Hindlimb muscle (tissue), 1 donor: ENCODE results near the gene TGM6. TPM values are rescaled to one million over a fixed set of nuclear protein-coding genes. Genes with fewer than 3 reads are reported as not detected.
A peak's percentile ranks its signal among the peaks of the same experiment; 100 is the strongest.

Source experiments
- DNase-seq: peaks from one replicate; pipeline ENCODE4 v3.0.0-alpha.2; 2013
- polyA plus RNA-seq: library from polyadenylated mRNA; unstranded; fragments of 120-200 nt; gene quantifications from one replicate; pipeline ENCODE4 v1.2.1, GENCODE V29; 2013; ENCODE audit not compliant: insufficient read length

Gene TGM6
- polyA plus RNA-seq, 1 donor = not detected

DNA sequence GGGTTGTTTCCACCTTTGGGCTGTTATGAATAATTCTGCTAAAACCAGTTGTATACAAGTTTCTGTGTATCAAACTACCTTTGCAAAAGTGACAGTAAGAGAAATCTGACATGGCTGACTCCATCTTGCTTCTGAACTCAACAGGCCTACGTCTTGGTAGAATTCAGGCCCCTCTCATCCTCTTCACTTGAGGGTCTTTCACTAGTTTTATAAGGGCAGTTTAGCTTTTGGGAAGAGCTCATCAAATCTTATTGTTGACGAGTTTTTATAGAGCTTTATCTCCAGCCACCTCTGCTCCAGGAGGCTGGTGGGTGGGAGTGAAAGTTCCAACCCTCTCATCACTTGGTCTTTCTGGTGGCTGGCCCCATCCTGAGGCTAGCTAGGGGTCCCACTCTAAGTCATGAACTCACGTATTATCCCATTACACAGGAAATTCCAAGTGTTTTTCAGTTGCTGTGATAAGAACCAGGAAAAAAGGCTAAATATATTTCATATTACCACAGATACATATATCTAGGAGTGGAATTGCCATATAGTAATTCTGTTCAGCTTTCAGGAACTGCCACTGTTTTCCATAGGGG lies 78.3 kb downstream of the TGM6 start:
- no peak for DNase-seq

DNA sequence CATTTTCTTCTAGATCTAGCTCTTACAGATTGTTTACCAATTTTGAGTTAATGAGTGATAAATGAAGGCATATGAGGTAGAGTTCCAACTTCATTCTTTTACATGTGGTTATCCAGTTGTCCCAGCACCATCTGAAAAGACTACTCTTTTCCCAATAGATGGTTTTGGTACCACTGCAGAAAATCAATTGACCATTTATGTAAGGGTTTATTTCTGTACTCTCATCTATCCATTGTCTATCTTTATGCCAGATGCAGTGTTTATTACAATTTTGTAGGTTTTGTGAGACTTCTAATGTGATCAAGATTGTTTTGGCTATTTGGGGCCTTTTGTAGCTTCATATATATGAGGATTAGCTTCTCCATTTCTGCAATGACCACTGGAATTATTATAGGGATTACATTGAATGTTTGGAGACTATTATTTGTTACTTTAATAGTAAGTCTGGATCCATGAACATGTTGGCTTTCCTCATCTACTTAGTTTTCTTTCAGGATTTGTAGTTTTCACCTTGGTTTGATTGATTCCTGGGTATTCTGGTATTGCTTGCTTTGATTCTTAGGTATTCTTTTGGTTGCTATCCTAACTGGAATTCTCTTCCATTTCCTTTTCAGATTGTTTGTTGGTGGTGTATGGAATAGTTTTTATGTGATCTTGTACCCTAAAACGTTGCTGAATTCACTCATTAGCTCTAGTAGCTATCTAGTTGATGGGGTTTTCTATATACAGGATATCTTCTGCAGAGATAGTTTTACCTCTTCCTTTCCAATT lies 79.5 kb downstream of the TGM6 start:
- DNase-seq = no peak

DNA sequence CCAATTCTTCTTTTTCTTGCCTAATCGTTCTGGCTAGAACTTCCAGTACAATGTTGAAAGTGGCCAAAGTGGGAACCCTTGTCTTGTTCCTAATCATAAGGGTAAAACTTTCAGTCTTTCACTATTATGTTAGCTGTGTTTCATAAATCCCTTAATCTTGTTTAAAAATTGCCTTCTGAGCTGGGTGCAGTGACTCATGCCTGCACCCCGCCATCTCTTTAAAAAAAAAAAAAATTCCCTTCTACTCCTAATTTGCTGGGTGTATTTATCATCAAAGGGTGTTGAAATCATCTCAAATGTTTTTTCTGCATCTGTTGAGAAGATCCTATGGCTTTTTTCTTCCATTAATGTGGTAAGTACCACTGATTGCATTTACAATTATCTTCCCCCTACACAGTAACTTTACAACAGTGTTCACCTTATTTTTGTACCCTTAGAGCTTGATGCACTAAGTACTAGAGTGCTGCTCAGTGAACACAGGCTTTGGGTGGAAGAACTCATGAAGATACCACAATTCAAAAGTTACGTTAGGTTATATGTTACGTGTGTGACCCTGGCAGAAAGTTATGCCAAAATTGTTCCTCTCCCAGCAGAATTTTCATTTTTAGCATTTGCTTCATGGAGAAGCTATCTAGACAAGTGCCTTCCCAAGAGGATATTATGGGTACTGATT lies 80.2 kb downstream of the TGM6 start:
- DNase-seq = no peak

DNA sequence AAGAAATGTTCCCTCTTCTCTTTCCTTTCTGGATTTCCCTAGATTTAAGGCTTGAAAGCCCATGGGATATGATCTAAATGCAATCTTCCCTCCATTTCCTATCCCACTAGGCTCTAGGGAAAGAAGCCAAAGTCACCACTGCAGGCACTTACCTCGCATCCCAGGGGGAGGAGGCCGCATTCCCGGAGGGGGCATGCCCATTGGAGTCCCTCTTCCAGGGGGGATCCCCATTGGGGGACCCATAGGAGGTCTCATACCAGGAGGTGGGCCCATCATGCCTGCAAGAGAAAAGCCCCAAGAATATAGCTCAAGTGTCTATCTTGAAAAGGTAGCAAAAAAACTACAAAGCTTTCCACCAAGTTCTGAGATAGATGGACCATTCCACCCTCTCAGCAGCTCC lies 81.8 kb downstream of the TGM6 start:
- DNase-seq = no peak

DNA sequence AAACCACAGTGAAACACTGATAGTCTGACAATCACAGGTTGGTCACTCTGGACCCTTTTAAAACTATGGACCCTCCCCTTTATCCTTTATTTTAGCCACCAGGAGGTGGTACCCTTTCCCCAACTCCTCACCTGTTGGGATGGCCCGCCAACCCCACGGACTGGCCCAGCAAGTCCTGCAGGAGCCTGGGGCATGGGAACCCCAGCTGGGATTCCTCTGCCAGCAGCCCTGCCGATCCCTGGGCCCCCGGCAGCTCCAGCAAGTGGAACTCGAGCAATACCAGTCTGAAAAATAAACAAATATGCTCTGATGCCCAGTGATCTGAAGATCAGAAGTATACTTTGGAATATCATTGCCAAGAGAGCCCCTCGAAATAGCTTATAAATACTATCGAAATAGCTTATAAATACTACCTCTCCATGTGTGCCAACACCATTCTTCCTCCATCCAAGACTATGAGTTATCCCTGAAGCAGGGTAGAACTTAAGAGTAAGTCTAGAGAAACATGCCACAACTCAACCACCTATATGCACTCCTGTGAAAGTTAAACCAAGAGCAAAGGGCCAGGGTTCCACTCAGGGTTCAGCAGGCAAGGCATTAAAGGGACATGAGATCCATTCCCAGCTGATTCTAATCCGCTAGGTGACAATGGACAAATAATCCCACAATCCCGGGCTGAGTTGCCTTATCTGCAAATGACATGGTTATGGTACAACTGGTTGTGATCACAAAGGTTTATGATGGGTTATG lies 83.1 kb downstream of the TGM6 start:
- no peak for DNase-seq

DNA sequence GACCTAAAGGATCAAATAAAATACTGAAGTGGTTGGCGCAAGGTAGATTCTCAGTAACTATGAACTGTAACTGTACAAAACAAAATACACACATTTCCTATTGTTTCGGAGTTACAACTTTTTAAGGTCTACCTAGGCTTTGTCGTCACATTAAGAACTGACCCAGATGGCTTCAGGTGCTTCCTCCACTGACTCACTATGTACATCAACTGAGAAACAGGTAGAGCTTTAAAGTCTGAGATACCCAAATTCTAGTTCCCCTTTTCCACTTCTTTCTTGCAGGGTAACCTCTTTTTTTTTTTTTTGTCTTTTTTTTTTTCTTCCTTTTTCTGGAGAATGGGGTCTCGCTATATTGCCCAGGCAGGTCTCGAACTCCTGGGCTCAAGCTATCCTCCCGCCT lies 84.4 kb downstream of the TGM6 start:
- no peak for DNase-seq

DNA sequence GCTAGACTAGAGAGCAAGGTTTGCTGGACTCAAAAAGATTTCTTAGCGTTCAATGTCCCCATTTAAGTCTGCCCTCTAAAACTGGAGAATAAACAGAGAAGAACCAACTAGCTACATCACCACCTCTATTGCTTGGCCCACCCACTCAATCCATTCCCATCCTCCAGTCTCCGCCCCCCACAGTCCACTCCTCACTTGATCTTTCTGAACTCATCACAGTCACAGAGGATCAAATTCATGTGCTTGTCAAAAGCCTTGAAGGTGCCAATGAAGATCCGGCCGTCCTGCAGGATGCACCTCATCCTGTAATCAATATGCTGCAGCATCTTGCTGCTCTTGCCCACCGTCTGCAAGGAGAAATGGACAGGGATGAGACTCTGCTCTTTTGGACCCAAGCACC lies 86.7 kb downstream of the TGM6 start:
- DNase-seq = no peak

DNA sequence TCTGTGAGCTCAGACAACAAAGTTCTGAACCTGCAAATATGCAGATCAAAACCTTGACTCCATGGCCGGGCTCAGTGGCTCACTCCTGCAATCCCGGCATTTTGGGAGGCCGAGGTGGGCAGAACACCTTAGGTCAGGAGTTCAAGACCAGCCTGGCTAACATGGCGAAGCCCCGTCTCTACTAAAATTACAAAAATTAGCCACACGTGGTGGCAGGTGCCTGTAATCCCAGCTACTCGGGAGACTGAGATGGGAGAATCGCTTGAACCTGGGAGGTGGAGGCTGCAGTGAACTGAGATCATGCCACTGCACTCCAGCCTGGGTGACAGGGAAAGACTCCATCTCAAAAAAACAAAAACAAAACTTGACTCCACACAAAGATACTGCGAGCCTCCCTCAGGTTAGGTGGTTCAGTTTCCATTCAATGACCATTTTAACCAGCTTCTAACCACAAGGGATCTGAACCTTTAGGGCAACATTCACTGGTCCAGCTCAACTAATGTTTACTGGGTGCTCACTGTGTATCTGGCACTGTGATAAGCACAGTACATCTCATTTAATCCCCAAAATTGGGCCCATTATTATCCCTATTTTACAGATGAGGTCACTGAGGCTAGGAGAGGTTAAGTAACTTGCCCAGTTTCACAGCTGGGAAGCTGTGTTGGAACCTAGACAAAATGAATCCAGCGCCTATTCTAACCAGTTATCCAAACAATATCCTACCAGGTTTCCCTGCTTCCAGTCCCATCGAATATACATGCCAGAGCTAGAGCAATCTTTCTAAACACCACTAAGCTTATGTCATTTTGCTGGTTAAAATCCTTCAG lies 88.1 kb downstream of the TGM6 start:
- no peak for DNase-seq

DNA sequence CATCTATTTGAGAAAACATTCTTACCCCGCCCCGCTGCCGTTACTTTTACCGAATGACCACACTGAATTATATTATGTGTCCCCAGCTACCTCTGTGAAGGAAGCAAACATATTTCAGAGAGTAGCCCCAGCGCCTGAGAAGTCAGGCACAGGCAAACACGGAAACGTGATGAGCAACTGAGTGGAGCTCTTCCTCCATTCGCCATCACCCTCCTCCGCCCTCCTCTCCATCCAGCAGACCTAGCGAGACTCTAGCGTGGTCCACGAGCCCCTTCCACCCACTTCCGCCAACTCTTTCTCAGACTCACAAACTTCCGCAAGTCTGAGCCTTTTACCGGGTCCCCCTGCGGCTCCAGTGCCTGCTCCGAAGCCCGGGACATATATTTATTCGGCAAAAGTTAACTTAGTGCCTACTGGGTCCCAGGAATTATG lies 89.3 kb downstream of the TGM6 start:
- peak; percentile 45 for DNase-seq

DNA sequence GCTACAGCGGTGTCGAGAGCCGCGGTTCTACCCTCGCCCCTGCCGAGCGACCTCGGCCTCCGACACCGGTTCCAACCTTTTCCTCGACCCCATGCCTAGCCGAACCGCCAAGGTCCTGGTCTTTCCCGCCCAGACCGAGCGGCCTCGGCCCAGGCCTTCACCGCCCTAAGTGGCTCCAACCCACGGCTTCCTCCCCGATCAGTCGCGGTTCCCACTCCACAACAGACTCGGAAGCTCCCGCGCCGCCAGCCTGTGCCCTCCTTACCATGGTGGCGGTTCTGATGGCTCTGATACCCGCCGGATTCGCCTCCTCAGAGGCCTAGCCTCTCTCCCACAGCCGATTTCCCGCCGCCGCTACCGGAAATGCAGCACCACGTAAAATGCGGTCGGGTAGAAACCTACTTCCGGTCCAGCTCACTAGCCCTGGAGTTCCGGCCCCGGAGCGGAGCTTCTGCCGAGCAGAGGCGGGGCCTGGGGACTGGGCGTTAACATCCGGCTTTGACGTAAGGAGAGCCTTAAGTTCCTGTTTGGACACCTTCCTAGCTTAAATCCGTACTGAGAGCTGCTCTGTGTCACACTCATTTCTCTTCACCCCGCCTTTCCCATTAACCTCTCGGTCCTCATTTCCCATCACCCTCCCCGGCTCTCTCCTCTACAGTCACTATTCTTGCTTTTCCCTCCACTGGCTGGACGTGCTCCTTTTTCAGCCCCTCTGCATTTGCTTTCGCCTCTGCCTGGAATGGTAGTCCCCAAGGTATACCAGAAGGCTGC lies 89.9 kb downstream of the TGM6 start, which contains the start of gene SNRPB:
TSS of gene SNRPB (minus strand) at position 367 of the 771 bp plus-strand sequence. CDS start at position 268, 99 bp downstream.
- peak; percentile 98 for DNase-seq

DNA sequence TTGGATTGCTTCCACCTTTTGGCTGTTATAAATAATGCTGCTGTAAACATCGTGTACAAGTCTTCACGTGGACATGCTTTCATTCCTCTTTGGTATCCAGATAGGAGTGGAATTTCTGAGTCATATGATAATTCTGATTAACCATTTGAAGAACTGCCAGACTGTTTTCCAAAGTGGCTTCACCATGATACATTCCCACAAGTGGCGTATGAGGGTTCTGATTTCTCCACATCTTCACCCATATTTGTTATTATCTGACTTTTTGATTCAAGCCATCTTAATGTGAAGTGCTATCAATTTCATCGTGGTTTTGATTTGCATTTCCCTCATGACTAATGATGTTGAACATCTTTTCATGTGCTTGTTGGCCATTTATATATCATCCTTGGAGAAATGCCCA lies 92.8 kb downstream of the TGM6 start:
- no peak for DNase-seq

DNA sequence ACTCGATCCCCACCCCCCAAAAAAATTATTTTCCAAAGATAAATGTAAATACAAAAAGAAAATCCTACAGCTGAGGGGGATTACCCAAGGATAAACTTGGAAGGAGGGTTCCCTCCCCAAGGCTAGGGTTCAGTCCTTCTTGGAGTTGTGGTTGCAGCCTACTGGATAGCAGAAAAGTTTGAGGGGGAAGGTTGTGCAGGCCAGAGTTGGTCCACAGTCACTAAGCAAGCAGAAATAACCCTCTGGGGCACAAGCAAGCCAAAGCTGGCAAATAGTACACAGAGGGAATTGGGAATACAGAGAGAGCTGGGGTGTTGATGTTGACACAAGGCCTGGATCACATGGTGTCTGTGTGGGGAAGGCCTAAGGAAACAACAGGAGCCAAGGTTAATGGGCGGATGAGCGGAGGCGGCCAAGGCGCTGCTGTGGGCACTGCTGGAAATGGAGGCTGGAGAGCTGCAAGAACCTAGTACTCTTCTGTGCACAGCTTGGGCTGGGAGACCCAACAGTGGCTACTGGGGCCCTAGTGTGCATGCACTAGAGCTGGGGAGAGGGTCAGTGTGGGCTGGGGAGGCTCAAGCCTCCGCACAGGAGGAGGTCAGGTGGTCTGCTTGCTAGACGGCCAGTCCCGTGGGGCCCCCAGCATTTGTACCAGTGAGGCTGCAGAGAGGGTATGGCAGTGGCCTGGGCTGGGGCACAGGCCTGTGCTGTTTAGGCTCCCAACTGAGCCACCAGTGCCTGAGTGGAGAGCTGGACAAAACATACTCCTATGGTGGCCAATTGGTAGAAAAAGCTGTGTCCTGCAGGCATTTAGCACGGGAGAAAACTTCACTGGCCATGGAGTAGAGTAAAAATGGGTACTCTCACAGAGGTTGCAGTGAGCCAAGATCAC lies 95.4 kb downstream of the TGM6 start:
- no peak for DNase-seq

DNA sequence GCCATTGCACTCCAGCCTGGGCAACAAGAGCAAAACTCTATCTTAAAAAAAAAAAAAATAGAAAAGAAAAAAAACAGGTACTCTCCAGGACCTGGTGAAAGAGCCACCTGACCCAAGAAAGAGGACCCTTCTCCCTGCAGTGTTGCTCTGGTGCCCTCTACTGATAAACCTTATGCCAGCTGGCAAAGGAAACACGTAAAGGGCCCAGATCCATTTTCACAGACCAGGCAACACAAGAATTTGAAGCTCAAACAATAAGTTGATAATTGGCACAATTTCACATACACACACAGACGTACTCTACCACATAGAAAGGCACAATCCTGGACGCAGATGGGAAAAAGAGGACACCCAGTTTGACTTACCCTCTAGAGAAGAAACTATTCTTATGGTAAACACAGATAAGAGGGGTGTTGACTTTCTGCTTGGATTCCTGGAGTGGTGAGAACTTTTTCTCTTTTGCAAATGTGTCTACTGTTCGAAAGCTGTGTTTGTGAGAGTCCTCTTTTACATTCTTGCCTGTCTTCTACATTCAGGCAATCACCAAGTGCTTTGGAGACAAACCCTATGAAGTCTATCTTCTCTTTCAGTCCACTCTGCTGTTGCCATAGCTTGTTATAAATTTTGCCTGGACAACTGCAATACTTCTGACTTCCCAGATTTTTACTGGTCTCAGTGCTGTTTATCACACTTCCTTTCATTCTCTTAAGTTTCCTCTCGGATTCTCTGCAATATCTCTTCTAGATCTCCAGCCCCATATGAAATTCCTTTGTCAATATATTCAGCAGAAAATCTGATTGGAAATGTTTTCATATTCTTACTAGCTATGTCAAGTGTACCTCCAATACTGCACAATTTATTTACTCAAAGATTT lies 96.3 kb downstream of the TGM6 start:
- no peak for DNase-seq

DNA sequence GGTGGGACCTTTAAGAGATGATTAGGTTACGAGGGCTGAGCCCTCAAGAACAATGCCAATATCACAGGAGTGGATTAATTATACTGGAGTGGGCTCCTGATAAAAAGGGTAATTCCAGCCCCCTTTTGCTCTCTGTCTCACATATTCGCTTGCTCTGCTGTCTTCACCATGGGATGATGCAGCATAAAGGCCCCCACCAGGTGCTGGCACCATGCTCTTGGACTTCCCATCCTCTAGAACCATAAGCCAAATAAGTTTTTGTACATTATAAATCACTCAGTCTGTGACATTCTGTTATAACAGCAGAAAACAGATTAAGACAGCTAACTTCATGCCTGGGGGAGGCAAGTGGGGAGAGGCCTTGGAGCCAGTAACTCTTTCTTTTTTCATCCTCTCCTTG lies 99.7 kb downstream of the TGM6 start:
- DNase-seq = no peak

Other genes starting within 250 kb of the TGM6 start
- gene TGM3, start 84.9 kb upstream of the TGM6 start, polyA plus RNA-seq = 0.61 TPM
- 94.4 TPM for gene SNRPB, start 89.9 kb downstream of the TGM6 start, polyA plus RNA-seq
- 8.4 TPM for gene ZNF343, start 128.0 kb downstream of the TGM6 start, polyA plus RNA-seq
- gene TMC2, start 155.7 kb downstream of the TGM6 start, polyA plus RNA-seq = 0.13 TPM